ENCODE data around the gene CLSTN2.

The CLSTN2 gene

DNA sequence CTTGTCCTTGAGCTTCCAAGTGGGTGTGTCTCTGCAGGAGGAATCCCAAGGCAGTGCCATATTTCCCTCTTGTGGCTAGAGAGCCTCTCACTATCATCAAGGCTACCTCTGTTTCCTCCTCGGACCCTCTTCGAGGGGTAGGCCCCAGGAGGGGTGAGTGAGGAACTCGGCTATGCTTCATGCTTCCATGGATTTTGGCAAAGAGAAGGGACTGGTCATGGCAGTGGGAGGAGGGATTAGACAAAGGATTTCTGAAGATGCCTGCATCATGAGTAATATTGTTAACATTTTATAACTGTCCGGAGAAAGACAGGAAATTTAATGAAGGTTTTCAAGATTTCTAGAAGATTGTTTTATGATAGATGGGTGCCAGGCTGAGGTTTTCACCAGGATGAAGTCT is 241.5 kb downstream of the CLSTN2 start:
- TF ChIP-seq, protein P1, sequence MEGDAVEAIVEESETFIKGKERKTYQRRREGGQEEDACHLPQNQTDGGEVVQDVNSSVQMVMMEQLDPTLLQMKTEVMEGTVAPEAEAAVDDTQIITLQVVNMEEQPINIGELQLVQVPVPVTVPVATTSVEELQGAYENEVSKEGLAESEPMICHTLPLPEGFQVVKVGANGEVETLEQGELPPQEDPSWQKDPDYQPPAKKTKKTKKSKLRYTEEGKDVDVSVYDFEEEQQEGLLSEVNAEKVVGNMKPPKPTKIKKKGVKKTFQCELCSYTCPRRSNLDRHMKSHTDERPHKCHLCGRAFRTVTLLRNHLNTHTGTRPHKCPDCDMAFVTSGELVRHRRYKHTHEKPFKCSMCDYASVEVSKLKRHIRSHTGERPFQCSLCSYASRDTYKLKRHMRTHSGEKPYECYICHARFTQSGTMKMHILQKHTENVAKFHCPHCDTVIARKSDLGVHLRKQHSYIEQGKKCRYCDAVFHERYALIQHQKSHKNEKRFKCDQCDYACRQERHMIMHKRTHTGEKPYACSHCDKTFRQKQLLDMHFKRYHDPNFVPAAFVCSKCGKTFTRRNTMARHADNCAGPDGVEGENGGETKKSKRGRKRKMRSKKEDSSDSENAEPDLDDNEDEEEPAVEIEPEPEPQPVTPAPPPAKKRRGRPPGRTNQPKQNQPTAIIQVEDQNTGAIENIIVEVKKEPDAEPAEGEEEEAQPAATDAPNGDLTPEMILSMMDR (IDR thresholded peaks at IDR 0.05): no peak
- Histone ChIP-seq H3K4me3 (no peak overlapping the region), H3K27ac (no peak overlapping the region)
- DNase-seq (ENCODE audit: low spot score): no peak

DNA sequence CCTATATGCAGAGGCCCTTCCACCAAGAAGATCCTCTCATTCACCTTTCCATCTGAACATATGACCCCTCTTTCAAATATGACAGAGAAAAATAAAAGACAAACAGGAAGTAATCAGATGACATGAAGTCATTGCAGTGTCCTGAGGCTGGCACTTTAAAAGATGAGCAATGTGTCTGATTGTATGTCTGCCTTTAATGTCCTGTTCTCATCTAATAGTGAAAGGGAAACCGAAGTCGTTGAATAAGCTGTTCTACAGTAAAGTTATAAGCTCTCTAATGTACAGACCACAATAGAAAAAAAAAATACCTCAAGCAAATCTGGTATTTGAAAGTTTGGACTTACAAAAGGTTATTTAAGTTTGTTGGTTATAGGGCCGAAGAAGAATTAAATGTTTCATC is 243.0 kb downstream of the CLSTN2 start:
- no peak overlapping the region for H3K27ac ChIP-seq
- TF ChIP-seq, protein P1 (IDR thresholded peaks at IDR 0.05): no peak
- no peak for DNase-seq (ENCODE audit: low spot score)
- H3K4me3 ChIP-seq: no peak overlapping the region

DNA sequence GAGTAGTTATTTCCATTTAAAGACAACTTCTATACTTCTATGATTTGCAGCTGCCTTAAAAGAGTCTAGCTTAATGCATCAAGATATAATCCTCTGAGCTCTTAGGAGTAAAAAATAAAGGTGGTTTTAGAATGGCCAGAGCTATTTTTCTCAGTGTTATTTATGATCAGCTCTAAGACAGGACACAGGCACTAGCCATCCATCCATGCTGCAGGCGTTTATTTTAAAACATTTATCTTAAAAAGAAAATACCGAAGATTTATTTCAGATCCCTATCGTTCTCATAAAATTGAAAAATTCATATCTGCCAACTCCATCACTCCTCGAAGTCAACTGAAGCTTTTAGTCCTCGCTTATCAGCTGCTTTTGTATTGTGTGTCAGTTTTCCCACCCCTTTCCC is 243.5 kb downstream of the CLSTN2 start:
- Histone ChIP-seq H3K27ac (no peak overlapping the region), H3K4me3 (no peak overlapping the region)
- no peak for DNase-seq (ENCODE audit: low spot score)
- TF ChIP-seq, protein P1 (IDR thresholded peaks at IDR 0.05): no peak

DNA sequence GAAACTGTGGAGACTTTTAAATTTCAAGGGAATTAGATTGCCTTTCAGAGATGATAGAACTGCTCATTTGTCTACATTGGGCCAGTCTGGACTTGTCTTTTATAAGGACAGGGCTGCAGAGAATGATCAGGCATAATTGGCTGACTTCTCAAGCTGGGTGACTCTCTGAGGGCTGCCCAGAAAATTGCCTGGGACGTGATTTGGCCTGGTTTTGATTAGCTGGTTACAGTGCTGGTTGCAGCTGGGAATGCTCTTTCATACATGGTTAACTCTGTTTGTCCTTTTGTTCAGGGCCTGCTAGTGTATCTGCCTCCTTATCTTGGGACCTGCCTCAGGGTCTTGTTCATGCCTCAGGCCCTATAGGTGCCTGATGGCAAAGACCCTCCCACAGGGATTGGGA is 245.6 kb downstream of the CLSTN2 start:
- no peak for DNase-seq (ENCODE audit: low spot score)
- H3K4me3 ChIP-seq: no peak overlapping the region
- TF ChIP-seq, protein P1 (IDR thresholded peaks at IDR 0.05): no peak
- H3K27ac ChIP-seq: no peak overlapping the region

DNA sequence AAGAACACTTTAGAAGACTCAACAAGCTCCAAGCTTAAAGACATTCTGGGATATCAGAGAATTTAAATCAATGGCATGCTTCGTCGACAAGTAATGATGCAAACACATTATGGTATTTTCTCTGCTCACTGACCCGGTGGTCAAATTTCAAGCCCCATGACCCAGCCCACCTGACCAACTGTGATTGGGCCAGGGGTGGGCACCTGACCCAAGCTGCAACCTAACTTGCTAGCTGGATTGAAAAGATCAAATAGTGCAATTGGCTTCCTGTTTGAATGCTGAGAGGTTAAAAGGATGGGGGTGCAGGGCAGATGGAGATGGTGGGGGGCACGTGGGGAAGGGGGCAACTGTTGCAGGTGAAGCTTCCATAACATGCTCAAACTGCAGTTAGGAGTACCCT is 250.4 kb downstream of the CLSTN2 start:
- TF ChIP-seq, protein P1 (IDR thresholded peaks at IDR 0.05): no peak
- no peak for DNase-seq (ENCODE audit: low spot score)
- Histone ChIP-seq H3K4me3 (no peak overlapping the region), H3K27ac (peak overlapping the region; percentile 68 to 69)

DNA sequence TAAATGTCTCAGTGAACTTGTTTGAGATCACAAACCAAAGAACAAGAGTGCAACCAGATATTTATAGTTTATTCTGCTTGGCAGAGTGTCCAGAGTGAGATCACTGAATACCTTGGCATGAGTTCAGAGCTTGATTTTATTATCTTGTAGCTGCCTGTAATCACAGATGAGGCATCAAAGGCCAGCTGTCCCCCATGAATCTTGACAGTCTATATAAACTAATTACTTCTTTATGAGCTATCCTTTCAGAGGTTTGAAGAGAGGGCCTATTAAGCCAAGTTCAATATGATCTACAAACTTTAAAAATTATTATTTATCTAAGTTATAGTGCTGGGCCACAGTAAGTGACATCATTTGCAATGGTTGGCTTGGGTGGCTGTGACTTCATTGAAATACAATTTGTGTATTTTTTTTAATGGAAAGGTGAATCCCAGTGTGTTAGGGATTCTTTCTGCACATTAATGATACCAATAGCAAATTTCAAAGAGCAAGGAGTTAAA is 251.5 kb downstream of the CLSTN2 start:
- TF ChIP-seq, protein P1 (IDR thresholded peaks at IDR 0.05): no peak
- peak overlapping the region; percentile 68 to 69 for H3K27ac ChIP-seq
- DNase-seq (ENCODE audit: low spot score): no peak

DNA sequence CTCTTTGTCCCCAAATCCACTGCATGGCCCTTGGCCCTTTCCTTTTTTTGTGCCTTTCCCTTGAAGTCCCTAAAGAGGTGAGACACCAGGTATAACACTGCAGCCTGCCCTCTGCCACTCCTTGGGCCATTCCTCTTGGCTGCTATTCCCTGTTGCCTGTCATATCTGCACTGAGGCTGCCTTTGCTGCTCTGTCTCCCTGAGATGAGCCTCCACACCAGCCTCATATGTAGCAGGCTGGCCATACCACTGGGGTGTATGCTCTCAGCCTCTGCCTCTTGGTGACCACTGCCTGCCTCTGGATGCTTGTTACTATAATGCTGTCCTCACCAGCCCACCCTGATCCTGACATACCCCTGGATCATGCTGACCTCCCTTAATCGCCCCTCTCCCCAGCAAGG is 252.0 kb downstream of the CLSTN2 start:
- H3K4me3 ChIP-seq: no peak overlapping the region
- TF ChIP-seq, protein P1 (IDR thresholded peaks at IDR 0.05): no peak
- H3K27ac ChIP-seq: peak overlapping the region; percentile 68 to 69
- DNase-seq (ENCODE audit: low spot score): no peak

More for the DNA sequence above, 251.5 kb downstream of the CLSTN2 start:
- H3K4me3 ChIP-seq: no peak overlapping the region

All from coronary artery (tissue), 2 donors.